ENCODE data around the gene NSFL1C.

NSFL1C gene

DNA sequence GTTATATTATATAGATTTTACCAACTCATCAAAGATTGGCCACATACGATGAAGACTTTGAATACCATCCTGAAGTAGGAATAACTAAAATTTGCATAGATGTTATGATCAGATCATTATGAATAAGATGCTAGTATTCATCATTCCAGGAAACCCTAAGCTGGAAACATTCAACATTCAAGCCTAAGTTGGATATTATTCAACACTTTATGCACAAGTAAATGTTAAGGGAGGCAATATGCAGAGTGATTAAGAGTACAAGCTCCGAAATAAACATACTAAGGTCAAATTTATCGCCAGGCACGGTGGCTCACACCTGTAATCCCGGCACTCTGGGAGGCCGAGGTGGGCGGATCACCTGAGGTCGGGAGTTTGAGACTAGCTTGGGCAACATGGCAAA lies 30.4 kb downstream of the NSFL1C start:
- no peak overlapping the region for H3K4me2 ChIP-seq (ENCODE audit: insufficient read depth, low read length)
- TF ChIP-seq, protein P1, sequence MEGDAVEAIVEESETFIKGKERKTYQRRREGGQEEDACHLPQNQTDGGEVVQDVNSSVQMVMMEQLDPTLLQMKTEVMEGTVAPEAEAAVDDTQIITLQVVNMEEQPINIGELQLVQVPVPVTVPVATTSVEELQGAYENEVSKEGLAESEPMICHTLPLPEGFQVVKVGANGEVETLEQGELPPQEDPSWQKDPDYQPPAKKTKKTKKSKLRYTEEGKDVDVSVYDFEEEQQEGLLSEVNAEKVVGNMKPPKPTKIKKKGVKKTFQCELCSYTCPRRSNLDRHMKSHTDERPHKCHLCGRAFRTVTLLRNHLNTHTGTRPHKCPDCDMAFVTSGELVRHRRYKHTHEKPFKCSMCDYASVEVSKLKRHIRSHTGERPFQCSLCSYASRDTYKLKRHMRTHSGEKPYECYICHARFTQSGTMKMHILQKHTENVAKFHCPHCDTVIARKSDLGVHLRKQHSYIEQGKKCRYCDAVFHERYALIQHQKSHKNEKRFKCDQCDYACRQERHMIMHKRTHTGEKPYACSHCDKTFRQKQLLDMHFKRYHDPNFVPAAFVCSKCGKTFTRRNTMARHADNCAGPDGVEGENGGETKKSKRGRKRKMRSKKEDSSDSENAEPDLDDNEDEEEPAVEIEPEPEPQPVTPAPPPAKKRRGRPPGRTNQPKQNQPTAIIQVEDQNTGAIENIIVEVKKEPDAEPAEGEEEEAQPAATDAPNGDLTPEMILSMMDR (IDR thresholded peaks at IDR 0.05; ENCODE audit: borderline replicate concordance, extremely low read depth, low read length, poor library complexity, severe bottlenecking), result no peak
- no peak for TF ChIP-seq EZH2 (IDR thresholded peaks at IDR 0.05; ENCODE audit: borderline replicate concordance, low read depth, low read length, severe bottlenecking)
- no peak for ATAC-seq (ENCODE audit: insufficient read depth, low read depth)

DNA sequence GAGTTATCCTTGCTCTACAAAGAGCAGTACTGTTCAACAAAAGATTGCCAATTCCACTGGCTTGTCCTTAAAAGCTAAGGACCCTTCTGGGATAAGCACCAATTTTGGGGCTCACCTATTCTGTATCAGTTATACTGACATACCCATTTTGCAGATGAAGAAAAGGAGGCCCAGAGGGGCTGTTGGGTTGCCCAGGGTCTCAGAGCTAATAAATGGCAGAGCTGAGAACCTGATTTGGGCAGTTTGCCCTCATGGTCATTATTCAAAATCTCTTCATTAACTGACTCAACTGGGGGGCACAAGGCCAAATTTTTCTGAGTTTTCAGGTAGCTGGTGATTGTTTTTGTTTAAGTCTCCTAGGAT lies 31.3 kb downstream of the NSFL1C start:
- no peak overlapping the region for H3K4me3 ChIP-seq (ENCODE audit: low read depth in 1 of 2, low read length in 2 of 2)
- H3K79me2 ChIP-seq (ENCODE audit: insufficient read depth, low read length), result no peaks in the 10 kb centered on the region
- H3K9ac ChIP-seq (ENCODE audit: low read depth, low read length), result no peak overlapping the region
- peak overlapping the region; percentile 40; the same call in 1 of the 2 replicates for H3K4me2 ChIP-seq (ENCODE audit: insufficient read depth, low read length)
- H4K20me1 ChIP-seq (ENCODE audit: insufficient read depth, low read length), result peaks cover 3% of the 10 kb centered on the region; the same call in 1 of the 2 replicates
- peak overlapping the region; percentile 54 for H3K27ac ChIP-seq (ENCODE audit: low read length)
- TF ChIP-seq, protein P1 (IDR thresholded peaks at IDR 0.05; ENCODE audit: borderline replicate concordance, extremely low read depth, low read length, poor library complexity, severe bottlenecking), result no peak
- TF ChIP-seq EZH2 (IDR thresholded peaks at IDR 0.05; ENCODE audit: borderline replicate concordance, low read depth, low read length, severe bottlenecking), result no peak
- H3K36me3 ChIP-seq (ENCODE audit: insufficient read depth, low read length), result no peaks in the 10 kb centered on the region
- H3K4me1 ChIP-seq (ENCODE audit: insufficient read depth, low read length), result peaks cover 28% of the 10 kb centered on the region
- DNase-seq (no peak), ATAC-seq (ENCODE audit: insufficient read depth, low read depth) (no peak)
- no peaks in the 10 kb centered on the region for H3K9me3 ChIP-seq (ENCODE audit: insufficient read depth, low read length, severe bottlenecking)
- no peak overlapping the region for H2AFZ ChIP-seq (ENCODE audit: low read depth, low read length)
- H3K27me3 ChIP-seq (ENCODE audit: insufficient read depth, low read length, poor library complexity), result no peaks in the 10 kb centered on the region

More for the DNA sequence above, 30.4 kb downstream of the NSFL1C start:
- no peaks in the 10 kb centered on the region for H3K27me3 ChIP-seq (ENCODE audit: insufficient read depth, low read length, poor library complexity)
- DNase-seq, result no peak
- H2AFZ ChIP-seq (ENCODE audit: low read depth, low read length), result no peak overlapping the region
- peaks cover 24% of the 10 kb centered on the region for H3K4me1 ChIP-seq (ENCODE audit: insufficient read depth, low read length)
- 0 out of 2 replicates have a peak, but pooled peaks cover 5% of the 10 kb centered on the region for H3K36me3 ChIP-seq (ENCODE audit: insufficient read depth, low read length)
- H4K20me1 ChIP-seq (ENCODE audit: insufficient read depth, low read length), result peaks cover 3% of the 10 kb centered on the region; the same call in 1 of the 2 replicates
- H3K9ac ChIP-seq (ENCODE audit: low read depth, low read length), result no peak overlapping the region
- H3K9me3 ChIP-seq (ENCODE audit: insufficient read depth, low read length, severe bottlenecking), result no peaks in the 10 kb centered on the region
- no peak overlapping the region for H3K27ac ChIP-seq (ENCODE audit: low read length)
- H3K4me3 ChIP-seq (ENCODE audit: low read depth in 1 of 2, low read length in 2 of 2), result no peak overlapping the region
- no peaks in the 10 kb centered on the region for H3K79me2 ChIP-seq (ENCODE audit: insufficient read depth, low read length)

DNA sequence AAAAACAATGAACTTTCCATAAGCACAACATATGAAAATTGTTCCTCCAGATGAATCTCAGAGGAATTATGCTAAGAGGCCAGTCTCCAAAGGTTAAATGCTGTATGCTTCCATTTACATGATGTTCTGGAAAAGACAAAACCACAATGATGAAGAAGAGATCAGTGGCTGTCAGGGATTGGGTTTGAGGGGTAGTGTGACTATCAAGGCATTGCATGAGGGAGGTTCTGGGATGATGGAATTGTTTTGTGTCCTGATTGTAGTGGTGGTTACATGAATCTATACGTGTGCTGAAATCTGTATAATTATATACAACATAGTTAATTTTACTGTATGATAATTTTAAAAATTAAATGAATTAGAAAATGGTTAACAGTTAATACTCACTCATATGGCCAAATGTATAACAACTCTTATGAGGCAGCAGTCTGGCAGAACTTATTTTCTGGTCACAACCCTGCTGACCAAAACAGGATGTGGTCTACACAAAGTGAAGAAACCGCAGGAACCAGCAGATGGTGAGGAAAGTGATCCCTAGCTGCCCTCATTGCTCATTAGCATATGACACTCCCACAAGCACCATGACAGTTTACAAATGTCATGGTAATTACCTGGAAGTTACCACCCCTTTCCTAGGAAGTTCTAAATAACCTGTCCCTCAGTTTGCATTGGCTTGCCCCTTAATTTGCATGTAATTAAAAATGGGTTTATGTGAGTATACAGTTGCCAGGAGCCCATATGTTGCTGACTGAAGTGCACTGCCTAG lies 31.9 kb downstream of the NSFL1C start:
- Histone ChIP-seq H3K4me1 (ENCODE audit: insufficient read depth, low read length) (peaks cover 28% of the 10 kb centered on the region), H3K9ac (ENCODE audit: low read depth, low read length) (no peak overlapping the region), H3K27me3 (ENCODE audit: insufficient read depth, low read length, poor library complexity) (no peaks in the 10 kb centered on the region), H3K4me2 (ENCODE audit: insufficient read depth, low read length) (peak overlapping the region; percentile 40; the same call in 1 of the 2 replicates), H3K36me3 (ENCODE audit: insufficient read depth, low read length) (no peaks in the 10 kb centered on the region), H3K4me3 (ENCODE audit: low read depth in 1 of 2, low read length in 2 of 2) (no peak overlapping the region), H3K27ac (ENCODE audit: low read length) (peak overlapping the region; percentile 74), H3K9me3 (ENCODE audit: insufficient read depth, low read length, severe bottlenecking) (no peaks in the 10 kb centered on the region), H2AFZ (ENCODE audit: low read depth, low read length) (no peak overlapping the region), H4K20me1 (ENCODE audit: insufficient read depth, low read length) (peaks cover 3% of the 10 kb centered on the region; the same call in 1 of the 2 replicates), H3K79me2 (ENCODE audit: insufficient read depth, low read length) (no peaks in the 10 kb centered on the region)
- TF ChIP-seq, protein P1 (IDR thresholded peaks at IDR 0.05; ENCODE audit: borderline replicate concordance, extremely low read depth, low read length, poor library complexity, severe bottlenecking), result no peak
- TF ChIP-seq EZH2 (IDR thresholded peaks at IDR 0.05; ENCODE audit: borderline replicate concordance, low read depth, low read length, severe bottlenecking), result no peak
- ATAC-seq (ENCODE audit: insufficient read depth, low read depth), result peak; percentile 94
- peak; percentile 87 for DNase-seq
